Measurements from ENCODE around the gene MYBPHL.

The MYBPHL gene

GRCh38 chr1:109251277-109252166 is 55.3 kb downstream of the MYBPHL start:
- DNase-seq (ENCODE audit: low read depth): no peak

GRCh38 chr1:109250454-109251276 is 56.1 kb downstream of the MYBPHL start:
- no peak for DNase-seq (ENCODE audit: low read depth)

- no peak for DNase-seq (ENCODE audit: low read depth)
Measured at GRCh38 chr1:109249654-109250401, 57.0 kb downstream of the MYBPHL start.

GRCh38 chr1:109248797-109249629 is 57.8 kb downstream of the MYBPHL start, which contains the start of gene CELSR2:
CELSR2 (plus strand) TSS chr1:109249539; CDS start chr1:109250080, 541 bp downstream.
- no peak for DNase-seq (ENCODE audit: low read depth)

- no peak for DNase-seq (ENCODE audit: low read depth)
Measured at GRCh38 chr1:109248444-109248796, 58.4 kb downstream of the MYBPHL start.

GRCh38 chr1:109247401-109248365 is 59.1 kb downstream of the MYBPHL start:
- DNase-seq (ENCODE audit: low read depth): no peak

GRCh38 chr1:109246141-109246551 is 60.7 kb downstream of the MYBPHL start:
- DNase-seq (ENCODE audit: low read depth): no peak

- DNase-seq (ENCODE audit: low read depth): no peak
Measured at GRCh38 chr1:109243860-109244552, 62.8 kb downstream of the MYBPHL start.

- no peak for DNase-seq (ENCODE audit: low read depth)
Measured at GRCh38 chr1:109243221-109243620, 63.6 kb downstream of the MYBPHL start.

DNA sequence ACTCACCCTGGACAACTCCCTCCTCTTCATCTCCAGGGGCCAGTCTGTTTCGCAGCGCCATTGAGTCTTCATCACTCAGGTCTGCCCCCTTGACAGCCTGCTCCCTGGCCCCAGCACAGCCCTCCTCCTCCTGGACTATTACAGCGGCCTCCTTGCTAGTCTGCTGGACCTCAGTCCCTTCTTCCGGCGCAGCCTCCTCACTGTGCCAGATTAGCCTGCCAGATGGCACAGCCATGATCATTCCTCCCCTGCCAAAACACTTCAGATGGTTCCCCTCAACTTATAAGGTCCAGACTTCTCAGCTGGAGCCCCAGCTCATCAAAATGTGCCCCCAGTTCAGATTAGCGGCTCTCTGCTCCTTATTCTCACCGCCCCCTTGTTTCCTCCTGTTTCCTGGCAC is 64.4 kb downstream of the MYBPHL start:
- DNase-seq (ENCODE audit: low read depth): no peak
